Ectodermal cell (in vitro differentiated cells): Measurements from ENCODE around the gene TENM3.
A peak's percentile ranks its signal among the peaks of the same experiment; 100 is the strongest.

Source experiments
- H3K27ac ChIP-seq: 2 replicates; pipeline ENCODE4 v1.7.0; 2013; ENCODE audit warnings: mild to moderate bottlenecking, low read depth, low read length; ENCODE audit not compliant: insufficient read depth, poor library complexity, severe bottlenecking
- H3K27me3 ChIP-seq: 2 replicates; pipeline ENCODE4 v1.7.0; 2013; ENCODE audit warnings: mild to moderate bottlenecking, low read length; ENCODE audit not compliant: insufficient read depth, control insufficient read depth, poor library complexity, severe bottlenecking
- H3K36me3 ChIP-seq: one replicate; pipeline ENCODE4 v1.7.0; 2013; ENCODE audit warnings: low read length; ENCODE audit not compliant: control insufficient read depth, insufficient read depth
- H3K4me1 ChIP-seq: one replicate; pipeline ENCODE4 v1.7.0; 2013; ENCODE audit warnings: low read length; ENCODE audit not compliant: control insufficient read depth, insufficient read depth
- H3K4me3 ChIP-seq: 2 replicates; pipeline ENCODE4 v1.7.0; 2013; ENCODE audit warnings: low read depth, low read length, control low read depth; ENCODE audit not compliant: insufficient read depth
- H3K9me3 ChIP-seq: 2 replicates; pipeline ENCODE4 v1.7.0; 2013; ENCODE audit warnings: mild to moderate bottlenecking, low read length, moderate library complexity; ENCODE audit not compliant: control insufficient read depth
- WGBS, 2 experiments: methylation state at CpG; one replicate each; pipeline ENCODE4 v1.1.7; 2013; ENCODE audit warnings: missing lambda C conversion rate in 2 of 2; 5-methylcytosine and 5-hydroxymethylcytosine counted together

Gene TENM3

DNA sequence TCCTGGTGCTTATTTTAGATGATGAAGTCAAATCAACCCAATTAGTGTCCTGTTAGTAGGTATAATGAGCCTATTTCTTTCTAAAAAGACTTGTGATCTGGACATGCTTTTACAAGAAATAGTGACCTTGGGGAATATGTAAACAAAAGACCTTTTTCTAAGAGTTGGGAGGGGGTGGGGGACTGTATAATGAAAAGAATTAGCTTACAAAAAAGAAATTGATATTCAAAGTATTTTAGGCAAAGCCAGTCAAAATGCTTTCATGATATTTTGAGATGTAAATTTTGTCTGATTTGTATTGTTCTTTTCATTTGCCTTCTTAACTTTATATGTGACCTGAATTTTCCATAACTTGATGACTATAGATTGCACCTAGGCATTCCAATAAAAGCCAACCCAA is 559.4 kb downstream of the TENM3 start:
- Histone ChIP-seq H3K4me1 (peaks cover 8% of the 10 kb centered on the region), H3K27ac (no peak overlapping the region), H3K9me3 (no peaks in the 10 kb centered on the region), H3K4me3 (no peak overlapping the region), H3K36me3 (peaks cover 25% of the 10 kb centered on the region), H3K27me3 (no peaks in the 10 kb centered on the region)

DNA sequence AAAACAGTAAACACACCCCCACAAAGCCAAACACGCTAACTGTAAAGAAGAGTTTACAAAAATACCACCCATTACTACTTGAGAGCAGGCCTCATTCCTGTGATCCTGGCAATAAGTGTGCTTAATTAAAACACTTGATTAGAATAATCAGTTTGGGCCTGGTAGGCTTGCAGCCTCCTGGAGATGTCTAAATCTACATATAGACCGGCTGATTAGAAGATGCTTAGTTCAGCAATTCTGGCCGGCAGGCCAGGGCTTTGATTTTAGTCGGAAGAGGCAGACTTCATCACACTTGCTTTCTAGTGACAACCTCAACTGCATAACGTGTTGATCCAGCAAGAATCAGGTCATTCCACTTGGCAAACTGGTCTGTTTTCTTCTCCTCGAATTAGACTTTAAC is 560.0 kb downstream of the TENM3 start:
- H3K36me3 ChIP-seq = peaks cover 24% of the 10 kb centered on the region
- peaks cover 9% of the 10 kb centered on the region for H3K4me1 ChIP-seq
- no peaks in the 10 kb centered on the region for H3K9me3 ChIP-seq
- H3K27me3 ChIP-seq = no peaks in the 10 kb centered on the region
- H3K4me3 ChIP-seq = no peak overlapping the region
- H3K27ac ChIP-seq = no peak overlapping the region
- WGBS, 2 experiments = 83 to 85% methylated on average over 6 of the region's 6 CpGs

DNA sequence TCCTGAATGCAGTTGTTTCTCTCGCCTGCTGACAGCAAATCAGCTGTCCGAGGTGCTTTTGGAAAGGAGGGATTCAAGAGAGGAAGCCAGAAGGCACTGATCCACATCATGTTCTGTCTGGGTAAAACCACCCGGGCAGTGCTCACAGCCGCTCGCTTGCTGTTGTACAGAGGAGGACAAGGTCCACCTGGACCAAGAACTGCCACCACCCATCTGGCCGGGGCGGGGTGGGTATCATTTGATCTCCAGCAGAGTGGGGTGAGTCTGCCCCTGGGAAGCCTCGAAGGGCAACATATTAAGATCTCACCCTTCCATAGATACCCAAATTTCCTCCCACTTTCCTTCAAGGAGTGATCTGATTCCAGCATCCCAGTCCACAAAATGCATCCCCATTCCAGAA is 560.9 kb downstream of the TENM3 start:
- Histone ChIP-seq H3K9me3 (no peaks in the 10 kb centered on the region), H3K27me3 (no peaks in the 10 kb centered on the region), H3K36me3 (peaks cover 15% of the 10 kb centered on the region), H3K4me3 (no peak overlapping the region), H3K4me1 (peaks cover 9% of the 10 kb centered on the region), H3K27ac (no peak overlapping the region)
- WGBS, 2 experiments = 84 to 87% methylated on average over 8 of the region's 8 CpGs

DNA sequence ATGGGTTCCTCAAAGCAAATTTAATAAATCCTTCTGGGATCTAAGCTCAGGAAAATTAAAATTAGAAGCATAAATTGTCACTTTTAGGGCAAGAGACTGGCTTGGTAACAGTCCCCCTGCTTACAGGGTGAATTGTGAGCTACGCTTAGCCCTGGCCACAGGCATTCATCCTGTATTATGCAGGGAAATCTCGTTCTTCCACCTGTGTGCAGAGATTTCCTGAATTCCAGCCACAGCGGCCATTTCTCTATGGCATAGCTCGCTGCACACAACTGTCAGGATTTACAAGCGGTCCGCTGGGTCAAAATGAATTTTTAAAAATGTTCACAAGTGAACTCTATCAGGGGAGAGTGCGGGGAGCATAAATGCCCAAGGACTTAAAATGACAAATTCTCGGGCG is 562.1 kb downstream of the TENM3 start:
- Histone ChIP-seq H3K36me3 (peaks cover 4% of the 10 kb centered on the region), H3K4me1 (peaks cover 9% of the 10 kb centered on the region), H3K27me3 (no peaks in the 10 kb centered on the region), H3K9me3 (no peaks in the 10 kb centered on the region), H3K4me3 (no peak overlapping the region), H3K27ac (no peak overlapping the region)
- 86 to 89% methylated on average over 9 of the region's 9 CpGs for WGBS, 2 experiments

DNA sequence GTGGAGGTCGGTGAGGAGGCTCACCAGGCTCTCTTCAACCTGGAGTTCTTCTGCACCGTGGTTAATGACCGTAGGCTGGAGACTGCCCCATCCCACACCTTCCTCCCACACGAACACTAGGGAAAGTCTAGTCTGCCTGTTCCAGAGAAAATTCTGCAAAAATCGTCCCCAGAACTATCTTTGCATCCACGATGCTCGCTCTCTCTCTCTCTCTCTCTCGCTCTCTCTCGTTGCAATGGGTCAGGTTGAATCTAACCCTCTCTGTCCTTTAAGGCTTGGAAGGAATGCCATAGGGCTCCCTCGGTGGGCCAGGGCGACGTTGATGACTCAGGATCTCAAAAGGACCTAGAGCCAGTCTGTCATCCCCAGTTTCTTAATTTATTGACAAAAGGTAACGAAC is 562.5 kb downstream of the TENM3 start:
- 82 to 88% methylated on average over 13 of the region's 13 CpGs for WGBS, 2 experiments
- no peak overlapping the region for H3K27ac ChIP-seq
- no peaks in the 10 kb centered on the region for H3K9me3 ChIP-seq

DNA sequence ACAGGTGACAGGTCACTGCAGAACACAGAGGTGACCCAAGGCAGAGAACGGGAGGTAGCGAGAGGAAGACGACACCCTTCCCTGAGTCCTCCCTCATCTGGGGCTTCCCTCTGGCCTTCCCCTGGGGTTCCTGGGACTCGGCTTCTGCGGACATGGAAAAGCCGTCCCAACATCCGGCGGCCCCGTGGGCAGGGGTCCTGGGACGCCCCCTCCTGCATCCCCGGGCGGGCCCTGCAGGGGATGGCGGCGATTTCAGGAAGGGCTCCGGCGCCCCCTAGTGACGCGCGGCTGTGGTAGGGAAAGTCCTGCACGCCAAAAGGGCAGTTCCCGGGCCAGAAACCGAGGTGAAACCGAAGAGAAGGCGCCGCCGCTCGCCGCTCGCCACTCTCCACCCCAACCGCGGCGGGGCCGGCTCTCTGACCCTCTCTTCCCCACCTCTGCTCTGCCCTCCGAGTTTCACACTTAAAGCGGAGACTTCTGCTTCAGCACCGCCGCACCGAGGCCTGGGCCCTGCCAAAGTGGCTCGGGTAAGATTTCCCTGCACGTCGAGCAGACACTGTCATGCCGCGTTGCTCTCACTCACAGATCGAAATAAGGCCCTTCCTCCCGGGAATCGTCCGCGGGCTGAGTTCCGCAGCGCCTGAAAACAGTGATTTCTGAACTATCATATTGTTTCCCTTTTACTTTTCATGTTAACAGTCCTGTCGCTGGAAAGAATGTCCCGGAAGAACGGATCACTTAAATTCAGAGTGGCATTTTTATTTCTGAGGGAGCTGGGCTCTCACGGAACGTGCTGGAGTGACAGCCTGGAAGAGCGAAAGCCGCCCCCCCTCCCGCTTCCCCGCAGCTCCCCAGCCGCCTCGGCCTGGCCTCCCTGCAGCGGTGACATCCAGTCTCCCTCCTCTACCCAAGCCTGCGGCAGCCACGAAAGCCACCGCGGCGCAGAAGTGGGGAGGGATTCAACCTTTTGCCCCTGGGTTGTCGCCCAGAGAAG is 563.4 kb downstream of the TENM3 start:
- Histone ChIP-seq H3K9me3 (no peaks in the 10 kb centered on the region), H3K4me1 (peaks cover 9% of the 10 kb centered on the region), H3K4me3 (peak overlapping the region; percentile 28), H3K36me3 (no peaks in the 10 kb centered on the region), H3K27ac (no peak overlapping the region), H3K27me3 (no peaks in the 10 kb centered on the region)
- WGBS, 2 experiments = 3% methylated on average over 68 of the region's 68 CpGs

More for the DNA sequence above, 562.5 kb downstream of the TENM3 start:
- Histone ChIP-seq H3K4me3 (no peak overlapping the region), H3K36me3 (no peaks in the 10 kb centered on the region), H3K4me1 (peaks cover 9% of the 10 kb centered on the region), H3K27me3 (no peaks in the 10 kb centered on the region)

DNA sequence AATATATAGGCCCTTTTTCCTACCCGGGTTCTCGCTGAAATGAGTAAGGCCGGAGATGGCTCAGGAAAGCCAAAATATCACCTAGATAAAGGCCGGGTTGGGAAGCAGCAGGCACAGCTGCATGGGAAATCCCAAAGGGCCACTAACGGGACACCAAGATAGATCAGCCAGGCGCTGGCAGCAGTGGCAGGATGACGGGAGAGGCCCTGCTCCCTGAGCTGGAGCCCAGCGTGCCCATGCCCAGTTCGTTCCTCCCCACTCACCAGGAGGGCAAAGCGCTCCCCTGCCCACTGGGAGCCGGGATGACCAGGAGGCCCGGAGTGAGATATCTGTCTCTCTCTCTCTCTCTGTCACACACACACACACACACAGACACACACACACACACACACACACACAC is 564.1 kb downstream of the TENM3 start:
- Histone ChIP-seq H3K4me1 (peaks cover 9% of the 10 kb centered on the region), H3K27ac (no peak overlapping the region), H3K9me3 (no peaks in the 10 kb centered on the region), H3K27me3 (no peaks in the 10 kb centered on the region), H3K4me3 (peak overlapping the region; percentile 28), H3K36me3 (no peaks in the 10 kb centered on the region)
- WGBS, 2 experiments = 68 to 70% methylated on average over 12 of the region's 12 CpGs

DNA sequence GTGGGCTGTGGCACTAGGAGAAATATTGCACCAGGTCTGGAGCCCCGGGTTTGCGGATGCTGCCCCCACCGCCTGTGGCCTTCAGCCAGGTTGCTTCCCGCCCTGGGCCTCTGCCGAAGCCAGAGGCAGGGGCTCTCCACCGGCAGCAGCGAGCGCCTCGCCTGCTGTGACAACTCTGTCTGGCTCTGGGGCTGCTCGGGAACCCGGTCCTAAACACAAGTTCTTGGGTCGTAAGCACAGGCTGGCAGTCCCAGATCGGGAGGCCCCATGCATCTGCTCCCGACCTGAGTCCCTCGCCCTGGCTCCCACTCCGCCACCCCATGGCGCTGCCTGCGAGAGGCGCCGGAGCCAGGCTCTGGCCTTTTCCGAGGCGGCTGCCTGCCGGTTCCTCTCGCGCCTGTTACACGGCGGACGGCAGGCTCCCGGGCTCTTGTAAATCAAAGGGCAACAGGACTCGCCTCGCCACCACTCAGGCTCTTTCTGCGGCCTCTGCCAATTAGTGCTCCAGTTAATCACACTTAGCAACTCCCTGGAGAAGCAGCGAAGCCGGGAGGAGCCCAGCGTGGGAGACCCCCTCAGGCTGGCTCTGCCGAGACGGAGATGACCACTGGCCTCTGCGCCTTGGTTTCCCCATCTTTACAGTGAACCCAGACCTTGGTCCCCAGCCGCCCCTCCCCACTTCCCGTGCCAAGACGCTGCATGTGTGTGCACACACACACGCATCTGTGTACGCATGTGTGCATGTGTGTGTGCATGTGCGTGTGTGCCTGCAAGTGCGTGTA is 564.8 kb downstream of the TENM3 start:
- Histone ChIP-seq H3K4me1 (peaks cover 9% of the 10 kb centered on the region), H3K27ac (no peak overlapping the region), H3K9me3 (no peaks in the 10 kb centered on the region), H3K4me3 (no peak overlapping the region), H3K27me3 (no peaks in the 10 kb centered on the region), H3K36me3 (no peaks in the 10 kb centered on the region)
- WGBS, 2 experiments = 90 to 91% methylated on average over 45 of the region's 45 CpGs

DNA sequence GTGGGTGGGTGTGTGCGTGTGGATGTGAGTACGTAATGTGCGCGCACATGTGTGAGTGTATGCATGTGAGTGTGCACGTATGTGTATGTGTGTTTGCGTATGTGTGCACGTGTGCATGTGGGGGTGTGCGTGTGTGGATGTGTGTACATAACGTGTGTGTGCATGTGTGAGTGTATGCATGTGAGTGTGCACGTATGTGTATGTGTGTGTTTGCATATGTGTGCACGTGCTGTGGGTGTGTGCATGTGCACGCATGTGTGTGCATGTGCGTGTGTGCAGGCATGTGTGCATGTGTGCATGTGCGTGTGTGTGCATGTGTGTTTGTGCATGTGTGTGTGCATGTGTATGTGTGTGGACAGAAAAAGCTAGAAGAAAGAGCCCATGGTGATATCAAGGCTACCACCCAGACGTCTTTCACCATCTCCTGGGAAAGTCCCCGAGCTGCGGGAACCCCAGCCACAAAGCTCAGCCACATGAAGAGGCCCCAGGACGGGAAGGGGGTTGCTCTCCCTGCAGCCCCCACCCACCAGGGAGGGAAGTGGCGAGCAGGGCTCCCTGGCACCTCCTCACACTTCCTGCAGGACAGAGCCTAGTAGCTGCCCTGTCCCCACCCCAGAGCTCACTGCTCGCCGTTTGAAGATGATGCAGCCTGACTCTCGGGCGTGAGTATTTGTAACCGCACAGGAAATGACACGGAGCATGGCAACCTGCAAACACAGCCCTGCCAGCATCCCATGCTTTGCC is 565.6 kb downstream of the TENM3 start:
- Histone ChIP-seq H3K9me3 (no peaks in the 10 kb centered on the region), H3K4me3 (no peak overlapping the region), H3K4me1 (peaks cover 9% of the 10 kb centered on the region), H3K27me3 (no peaks in the 10 kb centered on the region), H3K36me3 (no peaks in the 10 kb centered on the region), H3K27ac (no peak overlapping the region)
- 92 to 95% methylated on average over 25 of the region's 25 CpGs for WGBS, 2 experiments
